NCI-H446 (cell line): ENCODE results near the gene RYR2.

ENCODE experiments used
- DNase-seq, 2 experiments: peaks; one replicate each; lab custom pipeline; 2025; lab: John Stamatoyannopoulos, UW

Gene RYR2

GRCh38 chr1:237737448-237737847 lies 695.5 kb downstream of the RYR2 start:
- DNase-seq = no peak

GRCh38 chr1:237737938-237738610 lies 696.1 kb downstream of the RYR2 start:
- DNase-seq = no peak

- no peak for DNase-seq
Measured at GRCh38 chr1:237740846-237741245, 698.9 kb downstream of the RYR2 start.

GRCh38 chr1:237745545-237745944 lies 703.6 kb downstream of the RYR2 start:
- DNase-seq = no peak

GRCh38 chr1:237748171-237748960 lies 706.4 kb downstream of the RYR2 start:
- DNase-seq = no peak

- no peak for DNase-seq
Measured at GRCh38 chr1:237749122-237749521, 707.1 kb downstream of the RYR2 start.

- no peak for DNase-seq
Measured at GRCh38 chr1:237751090-237751489, 709.1 kb downstream of the RYR2 start.

- no peak for DNase-seq
Measured at GRCh38 chr1:237754627-237755026, 712.6 kb downstream of the RYR2 start.

GRCh38 chr1:237756304-237756967 lies 714.5 kb downstream of the RYR2 start:
- no peak for DNase-seq

GRCh38 chr1:237759377-237759776 lies 717.4 kb downstream of the RYR2 start:
- DNase-seq = no peak

- no peak for DNase-seq
Measured at GRCh38 chr1:237760951-237761350, 719.0 kb downstream of the RYR2 start.

GRCh38 chr1:237763137-237763536 lies 721.2 kb downstream of the RYR2 start:
- no peak for DNase-seq

GRCh38 chr1:237763751-237764150 lies 721.8 kb downstream of the RYR2 start:
- DNase-seq = no peak

- no peak for DNase-seq
Measured at GRCh38 chr1:237769916-237770315, 727.9 kb downstream of the RYR2 start.

GRCh38 chr1:237772009-237772408 lies 730.0 kb downstream of the RYR2 start:
- no peak for DNase-seq

GRCh38 chr1:237774246-237774645 lies 732.3 kb downstream of the RYR2 start:
- no peak for DNase-seq

GRCh38 chr1:237779356-237779755 lies 737.4 kb downstream of the RYR2 start:
- DNase-seq = no peak

GRCh38 chr1:237786066-237786719 lies 744.2 kb downstream of the RYR2 start:
- DNase-seq = no peak

GRCh38 chr1:237788069-237788468 lies 746.1 kb downstream of the RYR2 start:
- no peak for DNase-seq

GRCh38 chr1:237789619-237790018 lies 747.6 kb downstream of the RYR2 start:
- no peak for DNase-seq

- no peak for DNase-seq
Measured at GRCh38 chr1:237791592-237791991, 749.6 kb downstream of the RYR2 start.

- no peak for DNase-seq
Measured at GRCh38 chr1:237792149-237792548, 750.2 kb downstream of the RYR2 start.

GRCh38 chr1:237792726-237793125 lies 750.7 kb downstream of the RYR2 start:
- DNase-seq = no peak
